Testis (tissue), 2 donors: ENCODE results near the gene BBS4.
"Not testable (repeated sequence)": the region's sequence is repeated elsewhere in the genome, so short reads cannot be mapped to it uniquely, and the experiment has no call there.

Experiments
- POLR2A ChIP-seq: fragments of 450-650 bp; IDR thresholded peaks from one replicate; pipeline ENCODE4 v1.6.1; 2017; ENCODE audit warnings: antibody characterized with exemption, mild to moderate bottlenecking, moderate library complexity
- TF ChIP-seq, protein P1 (sequence below), 3 experiments: fragments of 450-650 bp in 2 of 3; fragments of 200-600 bp in 1 of 3; sonication (generic) in 1 of 3; IDR thresholded peaks; one replicate each; pipeline ENCODE4 v1.5.1; 2016 to 2019; ENCODE audit warnings: antibody characterized with exemption in 3 of 3, mild to moderate bottlenecking in 2 of 3, moderate library complexity in 1 of 3

- TF ChIP-seq, protein P1, sequence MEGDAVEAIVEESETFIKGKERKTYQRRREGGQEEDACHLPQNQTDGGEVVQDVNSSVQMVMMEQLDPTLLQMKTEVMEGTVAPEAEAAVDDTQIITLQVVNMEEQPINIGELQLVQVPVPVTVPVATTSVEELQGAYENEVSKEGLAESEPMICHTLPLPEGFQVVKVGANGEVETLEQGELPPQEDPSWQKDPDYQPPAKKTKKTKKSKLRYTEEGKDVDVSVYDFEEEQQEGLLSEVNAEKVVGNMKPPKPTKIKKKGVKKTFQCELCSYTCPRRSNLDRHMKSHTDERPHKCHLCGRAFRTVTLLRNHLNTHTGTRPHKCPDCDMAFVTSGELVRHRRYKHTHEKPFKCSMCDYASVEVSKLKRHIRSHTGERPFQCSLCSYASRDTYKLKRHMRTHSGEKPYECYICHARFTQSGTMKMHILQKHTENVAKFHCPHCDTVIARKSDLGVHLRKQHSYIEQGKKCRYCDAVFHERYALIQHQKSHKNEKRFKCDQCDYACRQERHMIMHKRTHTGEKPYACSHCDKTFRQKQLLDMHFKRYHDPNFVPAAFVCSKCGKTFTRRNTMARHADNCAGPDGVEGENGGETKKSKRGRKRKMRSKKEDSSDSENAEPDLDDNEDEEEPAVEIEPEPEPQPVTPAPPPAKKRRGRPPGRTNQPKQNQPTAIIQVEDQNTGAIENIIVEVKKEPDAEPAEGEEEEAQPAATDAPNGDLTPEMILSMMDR (IDR thresholded peaks at IDR 0.05): not testable (repeated sequence)
- not testable (repeated sequence) for TF ChIP-seq POLR2A
Observed at GRCh38 chr15:72663931-72664330, 22.1 kb upstream of the BBS4 start.
